Activated T-cell treated with anti-CD3 and anti-CD28 coated beads, Interleukin-2, amount 50 U/mL, for 24 hours (primary cell): ENCODE results near the gene TIMP2.

Experiments used
- DNase-seq: peaks from one replicate; pipeline ENCODE4 v3.0.0-alpha.2; 2020
- H3K27ac Mint-ChIP-seq: 2 replicates; pipeline ENCODE4 v1.8.0; 2020; ENCODE audit warnings: mild to moderate bottlenecking, mixed read lengths
- H3K27me3 Mint-ChIP-seq: 2 replicates; pipeline ENCODE4 v1.8.0; 2020; ENCODE audit warnings: mixed read lengths
- H3K36me3 Mint-ChIP-seq: 2 replicates; pipeline ENCODE4 v1.8.0; 2020; ENCODE audit warnings: low read depth, mixed read lengths
- H3K4me1 Mint-ChIP-seq: 2 replicates; pipeline ENCODE4 v1.8.0; 2020; ENCODE audit warnings: low read depth, mixed read lengths
- H3K4me3 Mint-ChIP-seq: 2 replicates; pipeline ENCODE4 v1.8.0; 2020; ENCODE audit warnings: mild to moderate bottlenecking, moderate library complexity, mixed read lengths
- H3K9me3 Mint-ChIP-seq: 2 replicates; pipeline ENCODE4 v1.8.0; 2020; ENCODE audit warnings: mixed read lengths

The TIMP2 gene

GRCh38 chr17:78844301-78845005 lies 80.7 kb downstream of the TIMP2 start:
- no peak for DNase-seq
- Mint-ChIP-seq H3K27me3 (no peaks in the 10 kb centered on the region), H3K9me3 (no peaks in the 10 kb centered on the region), H3K4me1 (peaks cover 24% of the 10 kb centered on the region), H3K36me3 (peaks cover 6% of the 10 kb centered on the region), H3K27ac (peak overlapping the region; percentile 2), H3K4me3 (no peak overlapping the region)

GRCh38 chr17:78842881-78843565 lies 82.2 kb downstream of the TIMP2 start:
- H3K4me3 Mint-ChIP-seq: no peak overlapping the region
- peaks cover 20% of the 10 kb centered on the region for H3K36me3 Mint-ChIP-seq
- H3K4me1 Mint-ChIP-seq: peaks cover 37% of the 10 kb centered on the region
- H3K27me3 Mint-ChIP-seq: no peaks in the 10 kb centered on the region
- DNase-seq: peak; percentile 65
- no peaks in the 10 kb centered on the region for H3K9me3 Mint-ChIP-seq
- H3K27ac Mint-ChIP-seq: no peak overlapping the region

- peak within 1 kb of the TSS; percentile 93 for H3K4me3 Mint-ChIP-seq
- no peaks in the 10 kb centered on the region for H3K27me3 Mint-ChIP-seq
- H3K4me1 Mint-ChIP-seq: peaks cover 52% of the 10 kb centered on the region
- H3K27ac Mint-ChIP-seq: peak within 1 kb of the TSS; percentile 97
- H3K9me3 Mint-ChIP-seq: no peaks in the 10 kb centered on the region
- peak; percentile 100 for DNase-seq
- H3K36me3 Mint-ChIP-seq: peaks cover 39% of the 10 kb centered on the region
Measured at GRCh38 chr17:78840780-78841611, 84.2 kb downstream of the TIMP2 start, which contains the start of gene USP36. Gene USP36, minus strand, starts transcription at chr17:78840814. Its CDS starts 4,451 bp downstream, at chr17:78836363.

- H3K4me1 Mint-ChIP-seq: peaks cover 57% of the 10 kb centered on the region
- no peak for DNase-seq
- H3K4me3 Mint-ChIP-seq: peak overlapping the region; percentile 93
- no peaks in the 10 kb centered on the region for H3K27me3 Mint-ChIP-seq
- peaks cover 45% of the 10 kb centered on the region for H3K36me3 Mint-ChIP-seq
- H3K9me3 Mint-ChIP-seq: no peaks in the 10 kb centered on the region
- peak overlapping the region; percentile 97 for H3K27ac Mint-ChIP-seq
Measured at GRCh38 chr17:78840530-78840779, 84.7 kb downstream of the TIMP2 start.

- Mint-ChIP-seq H3K9me3 (no peaks in the 10 kb centered on the region), H3K4me3 (peak overlapping the region; percentile 93), H3K36me3 (peaks cover 50% of the 10 kb centered on the region), H3K27me3 (no peaks in the 10 kb centered on the region), H3K27ac (peak overlapping the region; percentile 97), H3K4me1 (peaks cover 57% of the 10 kb centered on the region)
- peak; percentile 75 for DNase-seq
Measured at GRCh38 chr17:78839762-78840529, 85.2 kb downstream of the TIMP2 start.

- H3K4me1 Mint-ChIP-seq: peaks cover 54% of the 10 kb centered on the region
- peak overlapping the region; percentile 97 for H3K27ac Mint-ChIP-seq
- peaks cover 56% of the 10 kb centered on the region for H3K36me3 Mint-ChIP-seq
- no peaks in the 10 kb centered on the region for H3K27me3 Mint-ChIP-seq
- DNase-seq: no peak
- peak overlapping the region; percentile 93 for H3K4me3 Mint-ChIP-seq
- H3K9me3 Mint-ChIP-seq: no peaks in the 10 kb centered on the region
Measured at GRCh38 chr17:78839235-78839761, 85.9 kb downstream of the TIMP2 start.

- H3K27ac Mint-ChIP-seq: peak overlapping the region; percentile 97
- peaks cover 63% of the 10 kb centered on the region for H3K36me3 Mint-ChIP-seq
- no peaks in the 10 kb centered on the region for H3K27me3 Mint-ChIP-seq
- no peak for DNase-seq
- peaks cover 52% of the 10 kb centered on the region for H3K4me1 Mint-ChIP-seq
- peak overlapping the region; percentile 93 for H3K4me3 Mint-ChIP-seq
- H3K9me3 Mint-ChIP-seq: no peaks in the 10 kb centered on the region
Measured at GRCh38 chr17:78838574-78839005, 86.6 kb downstream of the TIMP2 start.

- Mint-ChIP-seq H3K27me3 (no peaks in the 10 kb centered on the region), H3K36me3 (peaks cover 83% of the 10 kb centered on the region), H3K27ac (peak overlapping the region; percentile 3), H3K4me1 (peaks cover 45% of the 10 kb centered on the region), H3K9me3 (no peaks in the 10 kb centered on the region), H3K4me3 (no peak overlapping the region)
- no peak for DNase-seq
Measured at GRCh38 chr17:78836420-78837021, 88.7 kb downstream of the TIMP2 start.

GRCh38 chr17:78834571-78834970 lies 90.6 kb downstream of the TIMP2 start:
- no peak overlapping the region for H3K4me3 Mint-ChIP-seq
- H3K9me3 Mint-ChIP-seq: no peaks in the 10 kb centered on the region
- H3K36me3 Mint-ChIP-seq: peaks cover 98% of the 10 kb centered on the region
- no peaks in the 10 kb centered on the region for H3K27me3 Mint-ChIP-seq
- peaks cover 50% of the 10 kb centered on the region for H3K4me1 Mint-ChIP-seq
- H3K27ac Mint-ChIP-seq: no peak overlapping the region
- DNase-seq: no peak

GRCh38 chr17:78832541-78832810 lies 92.7 kb downstream of the TIMP2 start:
- H3K4me1 Mint-ChIP-seq: peaks cover 35% of the 10 kb centered on the region
- H3K27ac Mint-ChIP-seq: no peak overlapping the region
- no peak overlapping the region for H3K4me3 Mint-ChIP-seq
- H3K36me3 Mint-ChIP-seq: peaks cover 98% of the 10 kb centered on the region
- no peaks in the 10 kb centered on the region for H3K27me3 Mint-ChIP-seq
- no peaks in the 10 kb centered on the region for H3K9me3 Mint-ChIP-seq
- no peak for DNase-seq

GRCh38 chr17:78831688-78832540 lies 93.3 kb downstream of the TIMP2 start:
- Mint-ChIP-seq H3K9me3 (no peaks in the 10 kb centered on the region), H3K27ac (no peak overlapping the region), H3K27me3 (no peaks in the 10 kb centered on the region), H3K36me3 (peaks cover 99% of the 10 kb centered on the region), H3K4me3 (no peak overlapping the region), H3K4me1 (peaks cover 30% of the 10 kb centered on the region)
- no peak for DNase-seq

- H3K27me3 Mint-ChIP-seq: no peaks in the 10 kb centered on the region
- DNase-seq: no peak
- H3K4me3 Mint-ChIP-seq: no peak overlapping the region
- peaks cover 100% of the 10 kb centered on the region for H3K36me3 Mint-ChIP-seq
- H3K4me1 Mint-ChIP-seq: peaks cover 32% of the 10 kb centered on the region
- H3K27ac Mint-ChIP-seq: no peak overlapping the region
- no peaks in the 10 kb centered on the region for H3K9me3 Mint-ChIP-seq
Measured at GRCh38 chr17:78829477-78829876, 95.7 kb downstream of the TIMP2 start.

- Mint-ChIP-seq H3K27me3 (no peaks in the 10 kb centered on the region), H3K9me3 (no peaks in the 10 kb centered on the region), H3K36me3 (peaks cover 100% of the 10 kb centered on the region), H3K4me1 (peaks cover 36% of the 10 kb centered on the region), H3K27ac (peak overlapping the region; percentile 61), H3K4me3 (no peak overlapping the region)
- no peak for DNase-seq
Measured at GRCh38 chr17:78828470-78829185, 96.6 kb downstream of the TIMP2 start.
